ENCODE data around the gene INPP4B.

INPP4B gene

DNA sequence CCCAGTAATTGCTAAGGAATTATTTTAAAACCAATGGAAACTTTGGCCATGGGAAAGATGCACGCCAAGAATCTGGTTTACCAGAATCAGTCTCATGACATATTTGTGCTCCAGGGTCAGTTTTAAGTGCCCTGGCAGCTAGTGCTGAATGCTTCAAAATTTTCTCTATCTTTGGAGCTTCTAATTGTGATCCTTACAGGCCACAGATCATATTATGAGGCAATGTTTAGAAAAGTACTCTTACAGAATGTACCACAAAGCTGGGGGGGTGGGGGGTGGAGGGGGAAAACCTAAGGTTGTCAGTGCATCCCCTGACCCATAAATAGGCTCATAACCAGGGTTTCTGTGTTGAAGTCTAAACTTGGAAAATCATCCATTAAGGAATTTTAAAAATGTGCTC lies 514.5 kb downstream of the INPP4B start:
- no peak for DNase-seq

- DNase-seq, result no peak
Observed at GRCh38 chr4:142331132-142331531, 515.0 kb downstream of the INPP4B start.

- no peak for DNase-seq
Observed at GRCh38 chr4:142330311-142330710, 515.8 kb downstream of the INPP4B start.

- DNase-seq, result no peak
Observed at GRCh38 chr4:142329313-142329712, 516.8 kb downstream of the INPP4B start.

DNA sequence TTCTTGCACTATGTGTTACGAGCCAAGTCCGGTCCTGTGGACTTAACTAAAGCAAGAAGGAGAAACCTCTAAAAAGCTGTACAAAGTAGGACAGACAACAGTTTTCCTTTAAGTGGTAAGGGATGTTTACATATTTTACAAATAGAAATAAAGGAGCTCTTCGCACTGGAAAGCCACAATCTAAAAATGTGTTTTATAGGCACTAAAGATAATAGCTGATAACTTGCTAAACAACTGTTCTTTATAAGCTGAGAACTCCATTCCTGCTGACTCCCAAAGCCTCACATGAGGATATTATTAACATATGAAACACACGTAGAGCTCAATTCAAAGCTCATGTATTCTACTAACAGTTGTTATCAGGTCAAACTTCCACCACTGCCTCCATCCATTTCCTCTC lies 519.9 kb downstream of the INPP4B start:
- DNase-seq, result no peak

- DNase-seq, result no peak
Observed at GRCh38 chr4:142324572-142324971, 521.5 kb downstream of the INPP4B start.

- DNase-seq, result no peak
Observed at GRCh38 chr4:142322996-142323395, 523.1 kb downstream of the INPP4B start.

DNA sequence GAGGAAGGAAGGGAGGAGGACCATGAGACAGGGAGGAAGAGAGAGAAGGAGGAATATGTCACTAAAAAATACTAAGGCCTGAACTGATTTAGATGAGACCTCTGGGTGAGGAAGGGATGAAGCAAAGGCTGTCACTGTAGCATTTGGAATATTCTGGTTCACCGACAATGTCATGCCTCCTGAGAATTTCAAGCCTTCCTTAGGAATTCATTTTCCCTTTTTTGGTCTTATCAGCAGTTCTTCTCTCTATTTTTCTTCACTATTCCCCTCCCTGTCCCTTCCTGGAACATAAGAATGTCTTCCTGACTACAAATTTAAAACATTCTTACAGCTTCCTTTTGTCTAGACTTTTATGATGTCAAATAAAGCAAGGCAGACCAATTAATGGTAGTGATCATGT lies 527.8 kb downstream of the INPP4B start:
- DNase-seq, result no peak

DNA sequence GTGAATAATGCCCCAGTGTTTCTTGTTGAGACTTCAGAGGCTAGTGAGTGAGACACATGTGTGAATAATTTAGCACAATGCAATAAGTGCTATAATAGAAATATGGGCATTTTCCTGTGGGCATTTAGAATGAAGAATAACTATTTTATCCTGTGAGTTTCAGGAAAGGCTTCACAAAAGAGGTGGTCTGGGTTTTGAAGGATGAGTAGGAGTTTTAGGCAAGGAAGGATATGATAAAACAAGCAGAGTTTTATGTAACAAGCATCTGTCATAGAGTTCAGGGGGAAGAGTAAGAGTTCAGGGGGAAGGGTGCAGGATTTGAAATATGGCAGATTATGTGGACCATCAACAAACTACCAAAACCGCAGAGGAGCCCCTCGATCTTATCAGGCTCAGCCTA lies 529.2 kb downstream of the INPP4B start:
- no peak for DNase-seq

DNA sequence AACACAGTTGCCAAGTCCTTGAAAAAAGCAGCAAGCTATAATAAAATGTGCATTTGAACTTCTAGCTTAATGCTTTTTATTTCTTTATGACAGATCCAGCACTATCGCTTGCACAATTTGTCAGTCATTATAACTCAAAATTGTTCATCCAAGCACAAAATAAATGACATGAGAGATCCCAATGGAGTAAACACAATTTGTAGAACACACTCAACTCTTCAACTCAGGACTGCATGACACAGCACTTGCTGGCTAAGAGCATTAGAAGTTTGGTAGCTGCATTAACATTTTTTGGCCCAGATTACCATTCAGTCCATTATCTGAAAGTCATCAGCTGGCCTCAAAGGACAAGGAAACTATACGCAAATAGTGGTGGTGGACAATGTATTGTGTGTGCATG lies 530.1 kb downstream of the INPP4B start:
- no peak for DNase-seq

DNA sequence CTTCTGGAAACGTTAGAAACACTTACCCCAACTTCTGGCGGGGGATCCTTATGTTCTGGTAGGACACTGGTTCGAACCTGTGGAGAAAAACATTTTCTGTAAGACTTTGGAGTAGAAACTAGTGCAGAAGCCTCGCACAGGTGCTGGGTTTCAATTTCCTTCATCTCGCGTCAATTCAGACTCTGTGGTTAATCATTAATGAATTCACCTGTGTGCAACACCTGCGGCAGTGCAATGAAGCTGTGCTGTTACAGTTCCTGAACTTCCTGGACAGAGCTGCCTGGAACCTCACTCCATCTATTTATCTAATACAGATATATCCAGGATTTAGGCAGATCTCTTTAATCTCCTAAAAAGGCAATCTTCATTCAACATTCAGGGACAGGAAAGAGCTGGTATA lies 531.4 kb downstream of the INPP4B start:
- DNase-seq, result peak; percentile 47 to 82

DNA sequence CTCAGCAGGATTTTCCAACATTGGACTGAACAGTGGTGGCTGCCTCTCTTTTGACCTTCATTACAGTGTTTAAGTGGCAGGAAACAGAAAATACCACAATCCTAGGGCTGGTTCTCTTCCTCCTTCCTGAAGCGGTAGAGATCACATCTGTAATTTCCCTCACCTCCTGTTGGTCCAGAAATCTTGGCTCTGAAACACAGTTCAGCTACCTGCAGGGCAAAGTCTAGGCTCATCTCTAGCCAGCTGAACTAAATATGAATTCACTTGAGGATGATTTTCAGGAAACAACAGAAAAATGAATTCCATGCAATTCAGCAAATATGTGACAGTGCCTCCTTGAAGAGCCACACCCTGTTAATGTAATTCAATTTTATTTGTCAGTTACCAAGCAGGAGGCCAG lies 531.9 kb downstream of the INPP4B start:
- DNase-seq, result no peak

DNA sequence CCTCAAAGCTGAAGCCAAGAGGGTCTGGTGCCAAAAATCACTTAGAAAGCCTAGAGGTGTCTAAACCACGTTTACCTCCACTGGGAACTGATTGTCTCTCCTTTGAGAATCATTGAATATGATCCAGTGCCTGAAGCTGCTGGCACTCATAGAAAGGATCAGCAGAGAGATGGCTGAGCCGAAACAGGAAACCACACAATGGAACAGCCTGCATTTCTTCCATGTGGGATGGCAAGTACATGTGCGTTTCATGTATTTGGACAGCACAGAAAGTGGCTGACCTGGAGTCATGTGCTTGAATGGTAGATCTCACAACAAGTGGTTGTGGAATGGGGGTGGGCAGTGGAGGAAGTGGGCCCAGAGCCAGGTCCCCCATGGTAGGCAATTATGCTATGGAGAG lies 533.7 kb downstream of the INPP4B start:
- no peak for DNase-seq

DNA sequence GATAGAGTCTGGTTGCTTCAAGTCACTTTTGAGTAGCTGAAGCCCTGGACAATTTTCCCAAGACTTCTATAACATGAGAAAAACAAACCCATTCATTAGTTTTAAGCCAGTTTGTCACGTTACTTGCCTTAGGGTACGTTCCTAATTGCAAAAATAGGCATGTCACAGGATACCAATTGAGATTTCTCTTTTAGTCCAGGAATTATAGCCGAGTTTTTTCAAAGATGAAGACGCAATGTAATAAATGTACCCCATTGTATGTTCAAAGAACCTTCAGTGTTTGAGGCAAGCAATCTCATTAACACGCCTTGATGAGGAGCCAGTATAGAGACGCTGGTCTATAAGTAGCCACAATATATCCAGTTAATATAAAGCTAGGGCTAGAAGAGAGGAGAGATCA lies 534.2 kb downstream of the INPP4B start:
- no peak for DNase-seq

GRCh38 chr4:142309772-142310171 lies 536.3 kb downstream of the INPP4B start:
- DNase-seq, result peak in 1 of 2 experiments; percentile 6

DNA sequence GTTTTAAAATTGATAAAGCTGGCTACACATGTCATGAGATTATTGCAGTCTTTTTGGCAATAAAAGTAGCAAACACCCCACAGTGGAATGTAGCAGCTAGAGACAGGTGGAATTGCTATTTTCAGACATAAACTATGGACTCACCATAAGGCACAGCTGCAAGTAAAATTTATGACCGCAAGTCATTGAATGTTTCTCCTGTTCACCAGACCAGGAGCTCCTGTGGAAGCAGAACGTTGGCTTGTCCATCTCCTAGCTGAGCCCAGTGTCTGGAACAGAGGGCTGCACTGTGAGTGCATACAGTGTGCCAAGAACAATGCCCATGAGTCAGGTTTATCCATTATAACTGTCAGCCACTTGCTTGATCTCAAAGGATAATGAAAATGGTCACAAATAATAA lies 538.2 kb downstream of the INPP4B start:
- no peak for DNase-seq

- no peak for DNase-seq
Observed at GRCh38 chr4:142297313-142297712, 548.8 kb downstream of the INPP4B start.

- no peak for DNase-seq
Observed at GRCh38 chr4:142293536-142293935, 552.6 kb downstream of the INPP4B start.

- no peak for DNase-seq
Observed at GRCh38 chr4:142292231-142292630, 553.9 kb downstream of the INPP4B start.

- no peak for DNase-seq
Observed at GRCh38 chr4:142291299-142292050, 554.6 kb downstream of the INPP4B start.

GRCh38 chr4:142287371-142287770 lies 558.7 kb downstream of the INPP4B start:
- no peak for DNase-seq

DNA sequence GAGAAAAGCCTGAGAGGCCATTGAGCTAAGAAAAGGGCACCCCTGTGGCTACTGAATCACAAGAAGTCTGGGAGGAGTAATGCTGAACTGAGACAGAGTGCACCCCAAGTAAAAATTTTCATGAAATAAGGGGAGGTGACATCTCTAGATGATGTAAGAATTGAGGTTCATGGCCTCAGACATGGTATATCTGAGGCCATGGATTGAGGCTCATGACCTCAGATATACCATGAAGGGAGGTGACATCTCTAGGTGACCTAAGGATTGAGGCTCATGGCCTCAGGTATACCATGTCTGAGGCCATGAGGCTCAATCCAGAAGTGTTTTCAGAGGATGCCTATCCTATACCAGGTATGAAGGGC lies 560.9 kb downstream of the INPP4B start:
- no peak for DNase-seq

- no peak for DNase-seq
Observed at GRCh38 chr4:142284402-142285221, 561.5 kb downstream of the INPP4B start.

GRCh38 chr4:142282870-142283431 lies 563.1 kb downstream of the INPP4B start:
- peak in 1 of 2 experiments; percentile 33 for DNase-seq

Measured in NCI-H526 (cell line).